Peyer's patch (tissue), 4 donors: ENCODE measurements around the gene ST3GAL2.

Source experiments
- CTCF ChIP-seq, 6 experiments: fragments of 450-650 bp in 4 of 6; fragments of 200-600 bp in 2 of 6; sonication (generic) in 1 of 6; IDR thresholded peaks; one replicate each; pipeline ENCODE4 v1.5.1; 2017 to 2019; ENCODE audit warnings: antibody characterized with exemption in 6 of 6, mild to moderate bottlenecking in 3 of 6, moderate library complexity in 1 of 6
- POLR2A ChIP-seq, 2 donors: fragments of 450-650 bp; IDR thresholded peaks; one replicate each; pipeline ENCODE4 v1.5.1; 2017; ENCODE audit warnings: antibody characterized with exemption in 2 of 2, mild to moderate bottlenecking in 2 of 2, moderate library complexity in 2 of 2

GRCh38 chr16:70412385-70412784 lies 26.5 kb downstream of the ST3GAL2 start:
- TF ChIP-seq CTCF (IDR thresholded peaks at IDR 0.05) (no peak), POLR2A (IDR thresholded peaks at IDR 0.05) (no peak)
